GM21390 (cell line): Measurements from ENCODE around the gene TTC23L.

ENCODE experiments used
- ATAC-seq: cut with Tn5 transposase; IDR thresholded peaks from one replicate; pipeline ENCODE4 v1.9.1; 2021; ENCODE audit not compliant: unreplicated experiment

Gene TTC23L

DNA sequence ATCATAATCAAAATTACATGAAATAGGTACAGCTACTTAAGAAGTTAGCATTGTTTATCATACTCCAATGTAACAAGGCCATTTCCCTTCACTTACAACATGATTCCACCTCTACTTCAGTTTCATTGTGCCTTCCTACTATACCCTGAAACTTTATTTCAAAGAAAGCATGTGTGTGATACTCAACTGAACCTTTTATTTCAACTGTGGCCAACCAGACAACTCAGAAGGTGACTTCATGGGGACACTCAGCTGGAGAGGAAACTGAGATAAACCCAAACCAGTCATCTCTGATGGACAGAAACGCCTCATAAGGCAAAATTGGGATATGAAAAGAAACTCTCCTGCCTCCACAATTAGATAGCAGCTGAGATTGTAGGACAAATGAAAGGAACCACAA is 5.9 kb upstream of the TTC23L start:
- no peak for ATAC-seq

- ATAC-seq: no peak
These were observed 4.8 kb upstream of the TTC23L start for GRCh38 chr5:34833976-34834793.

GRCh38 chr5:34834794-34835089 is 4.2 kb upstream of the TTC23L start:
- no peak for ATAC-seq

DNA sequence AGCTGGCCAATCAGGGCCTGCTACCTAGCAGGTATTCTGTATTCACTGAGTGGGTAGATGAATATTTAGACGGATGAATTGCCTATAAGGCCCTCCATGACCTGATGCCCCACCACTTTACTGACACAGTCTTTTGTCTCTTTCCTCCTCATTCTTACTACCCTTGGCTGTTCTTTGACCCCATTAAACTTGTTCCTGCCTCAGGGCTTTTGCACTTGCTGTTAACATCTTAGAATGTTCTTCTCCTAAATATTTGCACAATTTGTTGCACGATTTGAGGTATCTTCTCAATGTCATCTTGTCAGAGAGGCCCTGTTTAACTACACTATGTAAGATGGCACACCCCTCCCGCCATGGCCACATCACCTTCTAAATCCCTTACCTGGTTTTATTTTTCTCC is 3.3 kb upstream of the TTC23L start:
- ATAC-seq: no peak

GRCh38 chr5:34841816-34842215 is 2.9 kb downstream of the TTC23L start:
- ATAC-seq: no peak

DNA sequence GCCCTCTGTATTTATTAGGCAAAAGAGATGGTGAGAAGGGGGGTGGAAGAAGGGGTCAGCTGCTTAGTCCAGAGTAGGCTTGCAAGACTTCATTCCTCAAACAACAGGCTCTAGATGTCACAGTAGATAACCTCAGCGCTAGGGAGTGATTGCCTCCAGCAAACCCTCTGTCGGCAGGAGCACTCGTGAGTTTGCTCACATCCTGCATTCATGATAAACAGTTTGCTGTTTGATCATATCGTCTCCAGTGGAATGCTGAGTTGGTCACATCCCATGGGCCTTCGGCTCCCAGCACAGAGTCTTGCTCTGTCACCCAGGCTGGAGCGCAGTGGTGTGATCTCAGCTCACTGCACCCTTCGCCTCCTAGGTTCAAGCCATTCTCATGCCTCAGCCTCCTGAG is 3.6 kb downstream of the TTC23L start:
- no peak for ATAC-seq

DNA sequence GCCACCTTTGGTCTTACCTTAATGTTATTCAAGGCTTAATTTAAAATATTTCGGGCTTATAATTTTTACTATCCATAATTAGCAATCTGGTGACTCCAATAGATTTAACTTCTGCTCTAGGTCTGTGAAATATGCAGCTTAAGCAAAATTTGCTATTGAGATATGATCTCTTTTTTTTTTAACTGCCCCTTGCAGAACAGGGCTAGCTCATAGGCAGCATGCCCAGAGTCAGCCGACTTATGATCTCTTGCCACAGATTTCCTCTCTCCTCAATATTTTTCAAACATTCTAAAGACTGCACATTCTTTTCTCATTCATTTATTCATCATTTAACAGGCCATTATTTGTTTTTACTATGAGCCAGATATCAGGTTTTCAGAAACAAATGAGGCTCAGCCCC is 4.5 kb downstream of the TTC23L start:
- no peak for ATAC-seq

DNA sequence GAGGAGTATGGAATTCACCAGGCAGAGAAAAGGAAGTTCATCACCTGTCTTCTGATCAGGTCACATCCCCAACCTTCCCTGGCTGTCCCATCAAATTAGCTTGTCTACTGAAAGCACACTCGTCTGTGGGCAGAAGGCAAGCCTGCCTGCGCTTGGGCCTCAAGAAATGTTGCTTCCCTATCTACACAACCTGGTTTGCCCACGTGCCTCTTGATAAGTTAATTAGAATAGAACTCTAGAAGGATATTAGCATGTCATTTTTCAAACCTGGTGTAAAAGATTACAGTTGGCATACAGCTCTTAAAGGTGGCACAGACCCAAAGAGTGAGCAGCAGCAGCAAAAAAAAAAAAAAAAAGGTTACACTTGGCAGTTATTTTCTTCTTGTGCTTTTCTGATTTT is 5.1 kb downstream of the TTC23L start:
- ATAC-seq: no peak

DNA sequence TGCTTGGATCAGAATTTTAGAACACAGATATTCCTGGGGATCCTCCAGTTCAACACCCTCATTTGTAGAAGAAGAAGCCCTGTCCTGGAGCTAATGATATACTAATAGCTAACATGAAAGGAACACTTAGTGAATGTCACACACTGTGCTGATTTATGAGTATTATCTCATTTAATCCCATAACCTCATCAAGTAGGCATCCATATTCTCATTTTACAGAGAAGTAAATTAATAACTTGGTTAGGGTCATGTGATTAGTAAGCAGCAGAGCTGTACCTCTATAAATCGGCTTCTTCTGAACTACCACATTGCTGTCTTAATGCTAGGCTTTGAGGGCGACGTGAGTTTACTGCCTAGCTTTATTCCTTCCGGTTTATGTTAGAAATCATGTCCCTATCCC is 6.0 kb downstream of the TTC23L start:
- no peak for ATAC-seq

GRCh38 chr5:34847056-34847455 is 8.1 kb downstream of the TTC23L start:
- ATAC-seq: no peak

DNA sequence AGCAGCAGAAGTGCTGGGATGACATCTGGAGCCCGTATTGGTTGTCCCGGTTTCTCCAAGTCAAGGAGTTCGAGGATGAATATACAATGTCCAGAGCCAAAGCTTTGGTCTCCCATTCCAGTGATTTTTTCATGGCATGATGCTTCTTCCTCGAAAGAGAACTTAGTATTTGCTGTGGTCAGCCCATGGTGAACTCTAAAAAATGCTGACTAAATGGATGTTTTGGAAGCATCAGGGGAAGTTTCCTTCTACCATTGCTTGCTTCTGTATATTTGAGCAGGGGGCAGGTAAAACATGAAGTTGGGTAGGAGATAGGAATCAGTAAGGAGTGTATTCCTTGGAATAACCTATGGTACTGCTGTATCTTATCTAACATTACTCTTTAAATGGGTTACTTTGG is 8.6 kb downstream of the TTC23L start:
- ATAC-seq: no peak

DNA sequence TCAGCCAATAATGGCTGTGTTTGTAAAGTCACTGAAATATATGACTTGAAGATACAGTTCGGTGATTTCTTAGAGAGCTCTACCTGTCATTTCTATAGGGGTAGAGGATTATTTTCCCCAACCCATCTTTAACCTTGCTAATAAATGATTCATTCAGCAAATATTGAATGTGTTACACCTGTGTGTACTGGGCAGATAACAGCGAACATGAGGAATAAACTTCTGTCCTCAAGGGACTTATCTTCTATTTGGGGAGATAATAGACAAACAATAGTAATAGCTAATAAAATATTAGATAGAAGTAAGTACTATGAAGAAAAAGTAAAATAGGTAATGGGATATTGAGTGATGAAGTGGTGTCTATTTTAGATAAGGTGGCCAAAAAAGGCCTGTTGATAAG is 9.3 kb downstream of the TTC23L start:
- ATAC-seq: no peak

DNA sequence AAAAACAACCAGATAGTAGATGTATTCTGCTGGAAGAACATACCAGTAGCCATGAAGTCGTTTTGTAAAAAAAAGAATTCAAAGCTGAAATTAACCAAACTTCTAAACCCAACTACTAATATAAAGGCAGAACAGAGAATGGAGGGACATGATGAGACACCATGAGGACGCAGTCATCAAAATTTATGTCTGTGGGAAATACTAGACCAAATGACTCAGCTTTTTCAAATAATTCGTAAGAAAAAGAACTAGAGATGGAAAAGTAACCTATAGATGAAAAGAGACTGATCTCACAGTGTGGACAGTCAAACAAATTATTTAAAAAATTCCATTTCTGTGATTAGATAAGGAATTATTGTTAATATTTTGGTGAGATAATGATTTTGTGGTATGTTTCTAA is 10.3 kb downstream of the TTC23L start:
- no peak for ATAC-seq

DNA sequence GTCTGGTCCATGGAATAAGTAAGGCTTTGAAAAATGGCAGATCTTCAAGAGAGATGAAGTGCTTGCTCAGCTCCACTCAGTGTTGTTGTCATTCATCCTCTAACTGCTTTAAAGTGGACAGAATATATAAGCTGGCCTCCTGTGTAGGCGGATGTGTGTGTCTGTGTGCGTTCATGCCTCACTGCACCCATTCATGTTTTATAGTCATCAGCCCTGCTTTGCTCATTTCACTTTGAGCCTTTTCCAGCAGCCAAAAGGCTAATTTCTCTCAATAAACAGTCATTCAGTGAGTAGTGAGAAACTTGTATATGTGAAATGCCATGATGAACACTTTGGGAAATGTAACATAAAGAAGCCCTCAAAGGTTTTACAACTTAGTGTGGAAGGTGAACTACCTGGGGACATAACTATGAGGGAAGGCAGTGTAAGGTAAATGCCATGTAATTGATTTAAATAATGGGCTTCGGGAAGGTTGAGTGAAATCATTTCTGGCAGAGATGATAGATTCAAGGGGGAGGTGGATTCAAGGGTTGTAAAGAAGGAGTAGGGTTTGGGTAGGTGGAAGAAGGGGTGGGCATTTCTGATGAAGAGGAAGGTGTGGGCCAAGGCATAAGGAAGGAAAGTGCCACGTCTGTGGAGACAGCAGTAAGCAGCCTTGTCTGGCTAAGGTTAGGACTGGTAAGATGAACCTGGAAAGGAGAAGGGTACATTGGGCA is 15.7 kb downstream of the TTC23L start:
- ATAC-seq: peak; percentile 97

DNA sequence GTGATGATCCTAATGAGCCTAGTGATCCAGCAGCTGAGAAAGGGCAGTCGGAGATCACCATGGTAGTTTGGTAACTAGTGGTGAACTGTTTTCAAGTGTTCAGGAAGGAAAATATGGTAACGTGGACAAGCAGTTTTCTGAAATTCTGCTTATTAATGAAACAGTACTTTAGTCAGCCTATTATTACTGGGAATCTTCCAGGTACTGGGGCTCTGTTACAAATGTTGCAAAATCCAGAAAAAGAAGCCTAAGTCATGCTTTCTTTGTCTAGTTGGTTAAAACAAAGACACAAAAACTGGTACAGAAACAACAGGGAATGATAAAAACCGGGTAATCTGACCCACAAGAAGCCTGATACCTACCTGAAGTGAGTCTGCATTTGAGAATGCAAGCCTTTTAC is 18.2 kb downstream of the TTC23L start:
- ATAC-seq: no peak

- no peak for ATAC-seq
These were observed 18.9 kb downstream of the TTC23L start for GRCh38 chr5:34857894-34858293.

DNA sequence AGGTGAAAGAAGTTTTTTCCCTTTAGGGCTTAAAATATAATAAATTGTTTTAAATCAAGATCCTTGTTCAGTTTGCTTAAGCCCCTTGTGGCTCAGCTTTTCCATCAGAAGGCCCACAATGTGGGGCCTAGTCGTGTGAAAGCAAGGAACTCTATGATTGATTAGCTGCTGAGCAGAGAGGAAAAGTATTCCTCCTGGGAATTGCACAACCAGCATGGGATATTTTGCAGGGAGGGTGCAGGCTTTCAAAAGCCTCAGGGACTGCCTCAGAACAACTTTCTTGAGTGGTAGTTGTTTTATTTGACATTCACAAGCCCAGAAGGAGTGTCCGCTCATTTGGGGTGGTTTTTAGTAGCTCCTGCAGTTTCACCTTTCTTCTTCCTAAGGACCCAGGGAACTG is 19.8 kb downstream of the TTC23L start:
- no peak for ATAC-seq

DNA sequence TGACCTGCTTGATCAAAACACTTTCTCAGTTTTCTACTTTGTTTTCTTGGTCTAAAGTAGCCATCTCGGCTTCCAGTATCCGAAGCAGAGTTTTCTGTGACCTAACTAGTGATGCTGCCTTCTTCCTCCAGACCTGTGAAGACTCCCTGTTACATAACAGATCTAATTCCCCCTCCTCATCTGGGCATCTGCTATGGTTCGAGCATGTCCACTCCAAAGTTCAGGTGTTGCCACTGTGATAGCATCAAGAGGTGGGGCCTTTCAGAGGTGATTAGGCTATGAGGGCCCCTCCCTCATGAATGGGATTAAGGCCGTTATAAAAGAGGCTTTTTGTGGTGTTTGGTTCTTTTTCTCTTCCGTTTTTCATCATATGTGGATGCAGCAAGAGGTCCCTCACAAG is 20.3 kb downstream of the TTC23L start:
- no peak for ATAC-seq

GRCh38 chr5:34863946-34864345 is 25.0 kb downstream of the TTC23L start:
- ATAC-seq: no peak

DNA sequence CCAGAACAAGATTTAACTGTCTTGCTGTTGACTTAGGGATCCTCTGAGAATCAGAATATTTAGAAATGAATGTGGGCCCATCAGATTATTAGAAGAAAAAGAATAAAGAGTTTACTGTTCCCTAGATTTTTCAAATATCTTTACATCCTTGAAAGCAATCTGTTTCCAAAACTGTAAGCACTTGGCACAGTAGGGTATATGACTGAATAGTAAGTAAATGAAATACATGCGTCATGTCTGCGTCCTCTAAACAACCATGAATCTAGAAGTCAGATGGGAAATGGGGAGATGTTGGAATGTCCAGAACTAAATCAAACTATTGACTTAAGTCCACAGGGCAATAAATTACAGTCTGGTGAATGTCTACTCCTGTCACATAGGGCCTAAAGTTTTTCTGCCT is 26.1 kb downstream of the TTC23L start:
- no peak for ATAC-seq

DNA sequence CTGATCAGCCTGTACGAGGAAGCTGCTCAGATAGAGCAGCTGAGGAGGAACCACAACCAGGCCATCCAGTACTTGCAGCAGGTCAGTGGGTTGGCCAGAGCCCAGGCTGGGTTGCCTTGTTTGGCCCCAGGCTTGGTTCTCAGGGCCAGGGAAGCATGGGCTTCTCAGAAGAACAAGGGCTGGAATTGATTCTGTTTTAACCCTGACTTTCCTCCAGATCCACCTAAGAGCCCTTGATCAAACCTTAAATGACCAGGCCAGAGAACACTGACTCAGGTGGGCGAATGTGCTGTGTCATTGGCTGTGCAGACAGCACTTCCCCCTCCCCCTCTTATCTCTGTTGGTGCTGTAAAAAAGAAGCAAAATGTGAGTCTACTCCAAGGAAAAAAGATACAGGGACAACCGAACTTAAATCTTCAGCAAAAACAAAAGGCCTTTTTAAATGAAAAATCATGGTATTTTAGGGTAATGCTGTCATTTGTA is 28.1 kb downstream of the TTC23L start:
- no peak for ATAC-seq

DNA sequence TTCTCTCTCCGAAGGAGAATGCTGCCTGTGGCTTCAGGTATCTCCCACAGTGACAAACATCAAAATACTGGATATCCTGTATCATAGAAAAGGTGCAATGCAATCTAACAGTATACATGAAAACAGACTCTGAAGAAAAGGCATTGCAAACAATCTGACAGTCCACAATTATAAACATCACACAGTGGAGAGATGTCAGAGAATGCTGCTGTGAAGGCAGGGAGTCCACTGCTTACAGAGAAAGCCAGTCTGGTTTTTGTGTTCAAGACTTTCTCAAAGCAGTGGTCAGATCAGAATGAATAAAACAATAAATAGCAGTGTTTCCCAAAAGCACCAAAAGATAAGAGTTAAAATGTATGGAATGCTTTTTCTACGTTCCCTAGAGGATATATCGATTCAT is 28.7 kb downstream of the TTC23L start:
- ATAC-seq: no peak

DNA sequence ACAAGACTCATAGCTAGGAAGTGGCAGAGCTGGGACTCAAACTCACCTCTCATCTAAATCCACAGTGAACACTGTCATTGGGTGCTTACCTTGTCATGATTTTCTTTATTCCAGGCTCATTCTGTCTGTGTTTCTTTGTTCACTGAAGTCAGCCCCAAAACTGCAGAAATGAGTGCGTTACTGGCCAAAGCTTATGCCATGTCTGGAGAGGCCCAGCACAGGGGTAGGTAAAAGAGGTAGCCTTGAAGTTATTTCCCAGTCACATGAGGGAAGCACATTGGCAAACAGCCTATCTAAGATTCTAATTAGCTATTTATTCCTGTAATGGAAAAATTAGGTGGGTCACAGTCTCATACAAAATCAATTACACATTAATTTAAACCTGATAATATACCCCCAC is 29.8 kb downstream of the TTC23L start:
- no peak for ATAC-seq
